ENCODE measurements around the gene GSTO1. TPM values are rescaled to one million over a fixed set of nuclear protein-coding genes. Genes with fewer than 3 reads are reported as not detected.

GSTO1 gene
- total RNA-seq, 1 experiment from 2014 or later, result 126 TPM

GRCh38 chr10:104260775-104261115, 6.1 kb downstream of the GSTO1 start:
- intact Hi-C loops (cut with micrococcal nuclease; ENCODE audit: unreplicated experiment), result no loop called here
- Histone ChIP-seq H3K27me3 (replicated peaks; ENCODE audit: insufficient read depth, low read depth, low read length, poor library complexity) (no peaks in the 10 kb centered on the region), H3K36me3 (ENCODE audit: insufficient read depth, low read length, poor library complexity, severe bottlenecking) (peaks cover 69% of the 10 kb centered on the region), H3K4me1 (ENCODE audit: insufficient read depth, low read length, poor library complexity, severe bottlenecking) (peaks cover 34% of the 10 kb centered on the region), H3K27ac (ENCODE audit: low read depth, low read length, poor library complexity, severe bottlenecking) (peak overlapping the region; percentile 66), H3K9me3 (ENCODE audit: low read depth, low read length, poor library complexity, severe bottlenecking) (no peaks in the 10 kb centered on the region), H3K4me3 (ENCODE audit: low read depth, low read length, poor library complexity, severe bottlenecking) (no peak overlapping the region)
- BruUV-seq (replicated peaks), result no TSS peak
- ChIA-PET POLR2A (ENCODE audit: low non-redundant PET) (interaction anchor here (0.7 kb wide), 1 partner anchor 215 kb away, joined by 3 read pairs; no protein-coding TSS in a partner anchor), CTCF (no interaction called here)
- peak; percentile 64 for DNase-seq (ENCODE audit: low spot score)
- TF ChIP-seq EZH2 (IDR thresholded peaks at IDR 0.05; ENCODE audit: borderline replicate concordance, low read depth, low read length, poor library complexity, severe bottlenecking), result no peak
- TF ChIP-seq CTCF (conservative IDR thresholded peaks at IDR 0.05; ENCODE audit: low read depth, low read length), result no peak

- DNase-seq (ENCODE audit: low spot score), result no peak
- BruUV-seq (replicated peaks), result no TSS peak
- H3K27ac ChIP-seq (ENCODE audit: low read depth, low read length, poor library complexity, severe bottlenecking), result no peak overlapping the region
- ChIA-PET POLR2A (ENCODE audit: low non-redundant PET) (no interaction called here), CTCF (no interaction called here)
- no peaks in the 10 kb centered on the region for H3K27me3 ChIP-seq (replicated peaks; ENCODE audit: insufficient read depth, low read depth, low read length, poor library complexity)
- intact Hi-C loops (cut with micrococcal nuclease; ENCODE audit: unreplicated experiment), result no loop called here
- peaks cover 76% of the 10 kb centered on the region for H3K36me3 ChIP-seq (ENCODE audit: insufficient read depth, low read length, poor library complexity, severe bottlenecking)
- no peak overlapping the region for H3K4me3 ChIP-seq (ENCODE audit: low read depth, low read length, poor library complexity, severe bottlenecking)
- peaks cover 24% of the 10 kb centered on the region for H3K4me1 ChIP-seq (ENCODE audit: insufficient read depth, low read length, poor library complexity, severe bottlenecking)
- no peak for TF ChIP-seq EZH2 (IDR thresholded peaks at IDR 0.05; ENCODE audit: borderline replicate concordance, low read depth, low read length, poor library complexity, severe bottlenecking)
- no peak for TF ChIP-seq CTCF (conservative IDR thresholded peaks at IDR 0.05; ENCODE audit: low read depth, low read length)
- no peaks in the 10 kb centered on the region for H3K9me3 ChIP-seq (ENCODE audit: low read depth, low read length, poor library complexity, severe bottlenecking)
These were observed 7.4 kb downstream of the GSTO1 start for GRCh38 chr10:104262055-104262454.

GRCh38 chr10:104264783-104265182, 10.1 kb downstream of the GSTO1 start:
- no TSS peak for BruUV-seq (replicated peaks)
- ChIA-PET POLR2A (ENCODE audit: low non-redundant PET) (no interaction called here), CTCF (no interaction called here)
- intact Hi-C loops (cut with micrococcal nuclease; ENCODE audit: unreplicated experiment), result loop anchor here (5.0 kb wide), 1 partner anchor 377 kb away; no protein-coding TSS in a partner anchor
- no peak for DNase-seq (ENCODE audit: low spot score)
- Histone ChIP-seq H3K4me3 (ENCODE audit: low read depth, low read length, poor library complexity, severe bottlenecking) (no peak overlapping the region), H3K27me3 (replicated peaks; ENCODE audit: insufficient read depth, low read depth, low read length, poor library complexity) (no peaks in the 10 kb centered on the region), H3K36me3 (ENCODE audit: insufficient read depth, low read length, poor library complexity, severe bottlenecking) (peaks cover 67% of the 10 kb centered on the region), H3K9me3 (ENCODE audit: low read depth, low read length, poor library complexity, severe bottlenecking) (no peaks in the 10 kb centered on the region), H3K27ac (ENCODE audit: low read depth, low read length, poor library complexity, severe bottlenecking) (no peak overlapping the region), H3K4me1 (ENCODE audit: insufficient read depth, low read length, poor library complexity, severe bottlenecking) (peaks cover 26% of the 10 kb centered on the region)
- TF ChIP-seq EZH2 (IDR thresholded peaks at IDR 0.05; ENCODE audit: borderline replicate concordance, low read depth, low read length, poor library complexity, severe bottlenecking), result no peak
- no peak for TF ChIP-seq CTCF (conservative IDR thresholded peaks at IDR 0.05; ENCODE audit: low read depth, low read length)
